Fibroblast of lung (primary cell): Measurements from ENCODE around the gene PPT1.

Experiments
- EZH2 ChIP-seq: IDR thresholded peaks from 2 replicates; pipeline ENCODE4 v1.5.1; 2012; ENCODE audit warnings: low read length, control low read depth, mild to moderate bottlenecking; ENCODE audit errors: missing control alignments
- TF ChIP-seq, protein P1 (sequence below), 2 donors: IDR thresholded peaks in 1 of 2; conservative IDR thresholded peaks in 1 of 2; 1 replicate in 1 of 2; 2 replicates in 1 of 2; pipeline ENCODE4 v1.5.1; 2011 to 2012; ENCODE audit warnings: low read length in 2 of 2, control low read depth in 1 of 2, inconsistent platforms in 1 of 2, low read depth in 1 of 2, mild to moderate bottlenecking in 1 of 2

DNA sequence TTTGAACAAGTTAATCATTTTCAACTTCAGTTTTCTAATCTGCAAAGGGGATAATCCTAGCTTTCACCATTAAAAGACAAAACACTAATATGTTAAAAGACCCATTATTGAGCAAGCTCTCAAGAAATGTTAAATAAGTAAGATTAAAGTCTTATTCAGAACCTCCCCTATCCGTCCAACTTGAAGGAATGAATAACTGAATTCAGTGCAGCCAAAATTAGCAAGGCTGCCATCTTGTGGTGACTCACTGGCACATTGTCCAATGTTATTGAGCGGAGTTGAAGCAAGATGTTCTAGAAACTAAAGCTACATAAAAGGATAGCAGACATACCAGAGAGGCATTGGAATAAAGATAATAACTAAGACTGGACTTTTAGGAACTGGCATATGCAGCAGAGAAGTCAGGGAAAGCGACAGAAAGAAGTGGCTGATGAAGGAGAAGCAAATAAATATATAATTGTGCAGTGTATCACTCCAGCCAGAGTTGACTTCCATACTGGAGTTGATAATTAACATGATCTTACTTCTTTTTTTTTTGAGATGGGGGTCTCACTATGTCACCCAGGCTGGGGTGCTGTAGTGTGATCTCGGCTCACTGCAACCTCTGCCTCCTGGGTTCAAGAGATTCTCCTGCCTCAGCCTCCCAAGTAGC is 64.7 kb downstream of the PPT1 start:
- TF ChIP-seq, protein P1, sequence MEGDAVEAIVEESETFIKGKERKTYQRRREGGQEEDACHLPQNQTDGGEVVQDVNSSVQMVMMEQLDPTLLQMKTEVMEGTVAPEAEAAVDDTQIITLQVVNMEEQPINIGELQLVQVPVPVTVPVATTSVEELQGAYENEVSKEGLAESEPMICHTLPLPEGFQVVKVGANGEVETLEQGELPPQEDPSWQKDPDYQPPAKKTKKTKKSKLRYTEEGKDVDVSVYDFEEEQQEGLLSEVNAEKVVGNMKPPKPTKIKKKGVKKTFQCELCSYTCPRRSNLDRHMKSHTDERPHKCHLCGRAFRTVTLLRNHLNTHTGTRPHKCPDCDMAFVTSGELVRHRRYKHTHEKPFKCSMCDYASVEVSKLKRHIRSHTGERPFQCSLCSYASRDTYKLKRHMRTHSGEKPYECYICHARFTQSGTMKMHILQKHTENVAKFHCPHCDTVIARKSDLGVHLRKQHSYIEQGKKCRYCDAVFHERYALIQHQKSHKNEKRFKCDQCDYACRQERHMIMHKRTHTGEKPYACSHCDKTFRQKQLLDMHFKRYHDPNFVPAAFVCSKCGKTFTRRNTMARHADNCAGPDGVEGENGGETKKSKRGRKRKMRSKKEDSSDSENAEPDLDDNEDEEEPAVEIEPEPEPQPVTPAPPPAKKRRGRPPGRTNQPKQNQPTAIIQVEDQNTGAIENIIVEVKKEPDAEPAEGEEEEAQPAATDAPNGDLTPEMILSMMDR (conservative IDR thresholded peaks at IDR 0.05 in 1 of 2, IDR thresholded peaks at IDR 0.05 in 1 of 2; ENCODE audit: low read depth in 1 of 2, low read length in 2 of 2), result peak; percentile 61 to 70
- no peak for TF ChIP-seq EZH2
